ENCODE results near the gene TTC8.

TTC8 gene

GRCh38 chr14:88868558-88869159 lies 44.2 kb downstream of the TTC8 start:
- no peak for DNase-seq (ENCODE audit: low spot score)

- no peak for DNase-seq (ENCODE audit: low spot score)
Measured at GRCh38 chr14:88870777-88871176, 46.3 kb downstream of the TTC8 start.

- DNase-seq (ENCODE audit: low spot score): no peak
Measured at GRCh38 chr14:88871429-88871828, 47.0 kb downstream of the TTC8 start.

- no peak for DNase-seq (ENCODE audit: low spot score)
Measured at GRCh38 chr14:88872976-88873375, 48.5 kb downstream of the TTC8 start.

- DNase-seq (ENCODE audit: low spot score): no peak
Measured at GRCh38 chr14:88877192-88877591, 52.7 kb downstream of the TTC8 start.

- DNase-seq (ENCODE audit: low spot score): no peak
Measured at GRCh38 chr14:88879022-88879421, 54.6 kb downstream of the TTC8 start.

GRCh38 chr14:88882236-88882635 lies 57.8 kb downstream of the TTC8 start:
- DNase-seq (ENCODE audit: low spot score): no peak

GRCh38 chr14:88895116-88895515 lies 70.7 kb downstream of the TTC8 start:
- no peak for DNase-seq (ENCODE audit: low spot score)

GRCh38 chr14:88901189-88901588 lies 76.7 kb downstream of the TTC8 start:
- DNase-seq (ENCODE audit: low spot score): no peak

- no peak for DNase-seq (ENCODE audit: low spot score)
Measured at GRCh38 chr14:88901991-88902390, 77.5 kb downstream of the TTC8 start.

GRCh38 chr14:88902850-88903249 lies 78.4 kb downstream of the TTC8 start:
- DNase-seq (ENCODE audit: low spot score): no peak

- DNase-seq (ENCODE audit: low spot score): no peak
Measured at GRCh38 chr14:88904206-88904647, 79.8 kb downstream of the TTC8 start.

GRCh38 chr14:88904864-88905263 lies 80.4 kb downstream of the TTC8 start:
- DNase-seq (ENCODE audit: low spot score): no peak

GRCh38 chr14:88908216-88908615 lies 83.8 kb downstream of the TTC8 start:
- DNase-seq (ENCODE audit: low spot score): no peak

GRCh38 chr14:88910386-88910785 lies 85.9 kb downstream of the TTC8 start:
- no peak for DNase-seq (ENCODE audit: low spot score)

GRCh38 chr14:88911809-88912208 lies 87.4 kb downstream of the TTC8 start:
- no peak for DNase-seq (ENCODE audit: low spot score)

- no peak for DNase-seq (ENCODE audit: low spot score)
Measured at GRCh38 chr14:88914956-88915355, 90.5 kb downstream of the TTC8 start.

GRCh38 chr14:88919502-88919901 lies 95.1 kb downstream of the TTC8 start:
- no peak for DNase-seq (ENCODE audit: low spot score)
